ENCODE results near the gene PTPN9. TPM values are rescaled to one million over a fixed set of nuclear protein-coding genes. Genes with fewer than 3 reads are reported as not detected.
"Not testable (repeated sequence)": the region's sequence is repeated elsewhere in the genome, so short reads cannot be mapped to it uniquely, and the experiment has no call there.

PTPN9 gene
- total and polyA plus RNA-seq, 2 of the 13 experiments (the other 11 are each of a cell fraction or from before 2014, with no cell fraction given), result 16.6 to 19.9 TPM

DNA sequence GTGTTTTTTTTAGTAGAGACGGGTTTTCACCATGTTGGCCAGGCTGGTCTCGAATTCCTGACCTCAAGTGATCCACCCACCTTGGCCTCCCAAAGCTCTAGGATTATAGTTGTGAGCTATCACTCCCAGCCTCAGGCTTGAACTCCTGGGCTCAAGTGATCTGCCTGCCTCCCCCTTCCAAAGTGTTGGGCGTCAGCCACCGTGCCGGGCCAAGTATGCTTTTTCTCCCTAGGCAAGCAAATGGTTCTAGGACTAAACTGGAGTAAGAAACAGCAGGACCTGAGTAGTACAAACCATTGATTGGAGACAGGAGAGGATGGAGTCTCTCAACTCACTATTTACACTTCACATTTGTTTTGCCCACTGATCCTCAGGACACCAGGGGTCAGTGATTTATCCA, 4.6 kb upstream of the PTPN9 start:
- no peak overlapping the region for H3K27ac ChIP-seq (ENCODE audit: extremely low read length, insufficient read depth, low read length)
- no peaks in the 10 kb centered on the region; a peak in 1 of 5 replicates for H3K27me3 ChIP-seq (ENCODE audit: control insufficient read depth in 1 of 2, insufficient read depth in 2 of 2, low read length in 2 of 2)
- no peaks in the 10 kb centered on the region for H3K79me2 ChIP-seq (ENCODE audit: insufficient read depth, low read length)
- intact Hi-C loops (cut with micrococcal nuclease; ENCODE audit: unreplicated experiment), result no loop called here
- TF ChIP-seq ATRX (CRISPR knock-in tag; IDR thresholded peaks at IDR 0.05; ENCODE audit: borderline replicate concordance) (no peak), JUND (CRISPR knock-in tag; IDR thresholded peaks at IDR 0.05) (no peak), HIVEP1 (CRISPR knock-in tag; IDR thresholded peaks at IDR 0.05) (no peak), ZNF382 (CRISPR knock-in tag; IDR thresholded peaks at IDR 0.05; ENCODE audit: borderline replicate concordance) (no peak), JARID2 (CRISPR knock-in tag; IDR thresholded peaks at IDR 0.05; ENCODE audit: insufficient replicate concordance) (no peak), MBNL3 (CRISPR knock-in tag; conservative IDR thresholded peaks at IDR 0.05) (no peak), ZNF251 (CRISPR knock-in tag; IDR thresholded peaks at IDR 0.05) (no peak), BRD4 (CRISPR knock-in tag; IDR thresholded peaks at IDR 0.05) (no peak), ZNF776 (CRISPR knock-in tag; IDR thresholded peaks at IDR 0.05) (no peak), ZNF3 (CRISPR knock-in tag; IDR thresholded peaks at IDR 0.05) (no peak), MEF2D (CRISPR knock-in tag; IDR thresholded peaks at IDR 0.05) (no peak), ZNF30 (CRISPR knock-in tag; IDR thresholded peaks at IDR 0.05) (no peak), MATR3 (CRISPR knock-in tag; IDR thresholded peaks at IDR 0.05) (no peak), GATAD1 (CRISPR knock-in tag; IDR thresholded peaks at IDR 0.05) (no peak), ZNF572 (CRISPR knock-in tag; IDR thresholded peaks at IDR 0.05) (no peak)
- no peak overlapping the region for H3K9ac ChIP-seq (ENCODE audit: insufficient read depth, low read depth, low read length)
- in situ Hi-C loops (cut with HindIII; ENCODE audit: extremely low pct_ligation_motif_present, low pct_unique_long_range_greater_than_20kb), result no loop called here
- ChIA-PET CTCF (ENCODE audit: low intra/inter-chr PET ratio, low total read pairs) (no interaction called here), POLR2A (interaction anchor here (1.5 kb wide), 1 partner anchor 42 kb away, joined by 3 read pairs; the partner anchor contains the start of gene SNUPN)
- H4K20me1 ChIP-seq (ENCODE audit: insufficient read depth, low read length), result no peaks in the 10 kb centered on the region
- no peaks in the 10 kb centered on the region for H3K9me3 ChIP-seq (ENCODE audit: low read length)
- DNase-seq (ENCODE audit: low spot score), result no peak
- WGBS (ENCODE audit: low lambda C conversion rate), result 65% methylated on average over 5 of the region's 5 CpGs
- H3K4me2 ChIP-seq (ENCODE audit: low read depth, low read length), result no peak overlapping the region; the same call in 1 of the 2 replicates
- ATAC-seq, result no peak
- H2AFZ ChIP-seq (ENCODE audit: low read length), result no peak overlapping the region
- peaks cover 22% of the 10 kb centered on the region for H3K4me1 ChIP-seq (ENCODE audit: insufficient read depth, low read length)
- FAIRE-seq, result no peak
- no peaks in the 10 kb centered on the region for H3K36me3 ChIP-seq (replicated peaks in 1 of 2; ENCODE audit: control insufficient read depth in 1 of 2, insufficient read depth in 2 of 2, low read length in 2 of 2)
- H3K4me3 ChIP-seq (replicated peaks in 1 of 3; ENCODE audit: insufficient read depth in 1 of 3, low read depth in 2 of 3, low read length in 3 of 3), result no peak overlapping the region
- BruUV-seq (replicated peaks), result no TSS peak

GRCh38 chr15:75582943-75583342, 3.8 kb upstream of the PTPN9 start:
- WGBS (ENCODE audit: low lambda C conversion rate), result 80% methylated on average over 5 of the region's 5 CpGs
- H3K27me3 ChIP-seq (ENCODE audit: control insufficient read depth in 1 of 2, insufficient read depth in 2 of 2, low read length in 2 of 2); H3K79me2 ChIP-seq (ENCODE audit: insufficient read depth, low read length); H3K27ac ChIP-seq (ENCODE audit: extremely low read length, insufficient read depth, low read length); FAIRE-seq; H3K36me3 ChIP-seq (replicated peaks in 1 of 2; ENCODE audit: control insufficient read depth in 1 of 2, insufficient read depth in 2 of 2, low read length in 2 of 2); H2AFZ ChIP-seq (ENCODE audit: low read length); DNase-seq (ENCODE audit: low spot score); BruUV-seq (replicated peaks); intact Hi-C loops (cut with micrococcal nuclease; ENCODE audit: unreplicated experiment); CTCF ChIA-PET (ENCODE audit: low intra/inter-chr PET ratio, low total read pairs); H3K4me2 ChIP-seq (ENCODE audit: low read depth, low read length); H3K9ac ChIP-seq (ENCODE audit: insufficient read depth, low read depth, low read length); H3K4me3 ChIP-seq (replicated peaks in 1 of 3; ENCODE audit: insufficient read depth in 1 of 3, low read depth in 2 of 3, low read length in 3 of 3); in situ Hi-C loops (cut with HindIII; ENCODE audit: extremely low pct_ligation_motif_present, low pct_unique_long_range_greater_than_20kb); H3K9me3 ChIP-seq (ENCODE audit: low read length); ATAC-seq; H4K20me1 ChIP-seq (ENCODE audit: insufficient read depth, low read length): not testable (repeated sequence)
- peaks cover 22% of the 10 kb centered on the region for H3K4me1 ChIP-seq (ENCODE audit: insufficient read depth, low read length)
- POLR2A ChIA-PET, result interaction anchor here (1.5 kb wide), 1 partner anchor 43 kb away, joined by 3 read pairs; the partner anchor contains the start of gene SNUPN

All from HepG2 (cell line).